ENCODE results near the gene SLC5A1. TPM values are rescaled to one million over a fixed set of nuclear protein-coding genes. Genes with fewer than 3 reads are reported as not detected.

Gene SLC5A1
- total RNA-seq, 1 donor from 2014 or later: 1.3 TPM

DNA sequence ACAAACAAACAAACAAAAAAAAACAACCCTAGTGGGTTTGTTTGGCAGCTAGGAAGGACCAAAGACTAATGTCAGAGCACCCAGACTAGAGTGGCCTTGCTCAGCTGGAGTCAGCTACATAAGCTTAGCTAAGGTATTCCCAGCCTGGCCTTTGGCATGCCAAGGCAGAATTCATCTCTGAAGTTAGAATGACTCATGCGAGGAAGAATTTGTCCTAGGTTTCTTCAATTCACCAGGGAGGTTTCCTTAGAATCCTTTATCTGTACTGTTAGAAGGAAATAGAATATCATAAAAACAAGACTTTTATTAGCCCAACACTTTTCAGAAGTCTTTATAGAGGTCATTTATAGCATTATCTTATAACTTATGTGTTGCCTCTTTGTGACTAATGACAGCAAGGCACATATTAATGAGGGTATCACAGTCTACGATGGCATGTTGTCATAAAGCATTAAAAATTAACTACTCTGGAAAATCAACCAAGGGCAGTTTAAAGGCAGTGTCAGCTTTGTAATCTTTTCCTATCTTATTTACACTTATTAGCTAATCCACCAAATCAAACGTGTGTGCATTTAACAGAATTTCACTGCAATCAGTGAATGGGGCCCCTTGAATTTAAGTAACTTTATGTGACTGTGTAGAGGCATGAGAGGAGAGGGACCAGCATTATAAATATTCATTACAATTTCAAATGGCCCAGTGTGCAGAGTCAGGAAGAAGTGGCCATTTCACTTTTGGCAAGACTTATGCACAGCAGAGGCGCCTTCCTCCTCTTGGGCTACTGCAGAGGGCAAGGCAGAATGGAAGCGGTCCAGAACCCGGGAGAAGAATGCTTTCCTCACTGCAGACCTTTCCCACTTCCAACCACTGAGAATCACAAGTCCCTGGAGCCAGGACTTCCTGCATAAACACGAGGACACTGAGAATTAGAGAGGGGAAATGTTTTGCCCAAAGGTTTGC is 36.3 kb downstream of the SLC5A1 start:
- TF ChIP-seq, protein P1, sequence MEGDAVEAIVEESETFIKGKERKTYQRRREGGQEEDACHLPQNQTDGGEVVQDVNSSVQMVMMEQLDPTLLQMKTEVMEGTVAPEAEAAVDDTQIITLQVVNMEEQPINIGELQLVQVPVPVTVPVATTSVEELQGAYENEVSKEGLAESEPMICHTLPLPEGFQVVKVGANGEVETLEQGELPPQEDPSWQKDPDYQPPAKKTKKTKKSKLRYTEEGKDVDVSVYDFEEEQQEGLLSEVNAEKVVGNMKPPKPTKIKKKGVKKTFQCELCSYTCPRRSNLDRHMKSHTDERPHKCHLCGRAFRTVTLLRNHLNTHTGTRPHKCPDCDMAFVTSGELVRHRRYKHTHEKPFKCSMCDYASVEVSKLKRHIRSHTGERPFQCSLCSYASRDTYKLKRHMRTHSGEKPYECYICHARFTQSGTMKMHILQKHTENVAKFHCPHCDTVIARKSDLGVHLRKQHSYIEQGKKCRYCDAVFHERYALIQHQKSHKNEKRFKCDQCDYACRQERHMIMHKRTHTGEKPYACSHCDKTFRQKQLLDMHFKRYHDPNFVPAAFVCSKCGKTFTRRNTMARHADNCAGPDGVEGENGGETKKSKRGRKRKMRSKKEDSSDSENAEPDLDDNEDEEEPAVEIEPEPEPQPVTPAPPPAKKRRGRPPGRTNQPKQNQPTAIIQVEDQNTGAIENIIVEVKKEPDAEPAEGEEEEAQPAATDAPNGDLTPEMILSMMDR (IDR thresholded peaks at IDR 0.05): no peak
- no peaks in the 10 kb centered on the region for H3K36me3 ChIP-seq
- H3K9me3 ChIP-seq: no peaks in the 10 kb centered on the region
- ATAC-seq: peak; percentile 63
- no peak overlapping the region for H3K4me3 ChIP-seq
- H3K27ac ChIP-seq: no peak overlapping the region
- H3K4me1 ChIP-seq: no peaks in the 10 kb centered on the region
- H3K27me3 ChIP-seq: peaks cover 13% of the 10 kb centered on the region
- intact Hi-C loops (cut with DNase I): no loop called here
- no peak for DNase-seq

DNA sequence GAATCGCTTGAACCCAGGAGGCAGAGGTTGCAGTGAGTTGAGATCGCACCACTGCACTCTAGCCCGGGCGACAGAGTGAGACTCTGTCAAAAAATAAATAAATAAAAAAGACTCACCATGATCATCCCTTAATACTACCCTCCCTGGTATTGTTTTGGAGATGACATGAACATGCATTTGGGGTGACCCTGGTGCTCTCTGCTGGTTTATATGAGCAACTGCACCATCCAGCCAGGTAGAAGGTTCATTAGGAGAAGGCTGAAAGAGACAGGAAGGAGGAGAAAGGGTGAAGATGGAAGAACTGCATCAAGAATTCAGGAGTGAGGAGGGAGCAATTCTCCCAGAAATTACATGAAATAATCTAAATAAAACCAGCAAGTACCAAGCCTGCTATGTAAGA is 37.8 kb downstream of the SLC5A1 start:
- Histone ChIP-seq H3K36me3 (no peaks in the 10 kb centered on the region), H3K9me3 (no peaks in the 10 kb centered on the region), H3K27ac (no peak overlapping the region), H3K4me1 (no peaks in the 10 kb centered on the region), H3K4me3 (no peak overlapping the region), H3K27me3 (peaks cover 5% of the 10 kb centered on the region)
- TF ChIP-seq, protein P1 (IDR thresholded peaks at IDR 0.05): peak; percentile 58
- intact Hi-C loops (cut with DNase I): no loop called here
- DNase-seq: no peak
- peak; percentile 78 for ATAC-seq

DNA sequence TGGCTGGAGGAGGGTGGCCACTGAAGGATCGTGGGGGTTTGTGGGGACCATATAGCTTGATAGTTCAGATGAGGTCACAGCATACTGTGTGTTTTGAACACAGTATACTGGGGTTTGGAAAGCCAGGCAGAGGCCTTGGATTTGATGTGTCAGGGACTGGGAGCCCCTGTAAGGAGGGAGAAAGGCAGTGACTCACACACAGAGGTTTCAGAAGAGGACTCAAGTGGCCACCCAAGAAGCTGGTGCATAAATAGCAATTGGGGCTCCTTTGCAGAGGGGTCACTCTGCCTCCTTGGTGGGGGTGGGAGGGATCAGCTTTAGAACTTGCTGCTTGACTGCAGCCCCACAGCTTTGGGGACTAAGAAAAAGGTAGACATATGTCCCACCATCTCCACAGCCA is 39.3 kb downstream of the SLC5A1 start:
- TF ChIP-seq, protein P1 (IDR thresholded peaks at IDR 0.05): no peak
- intact Hi-C loops (cut with DNase I): no loop called here
- no peak for DNase-seq
- Histone ChIP-seq H3K36me3 (no peaks in the 10 kb centered on the region), H3K9me3 (no peaks in the 10 kb centered on the region), H3K4me1 (no peaks in the 10 kb centered on the region), H3K27ac (no peak overlapping the region), H3K4me3 (no peak overlapping the region), H3K27me3 (peaks cover 5% of the 10 kb centered on the region)
- no peak for ATAC-seq

DNA sequence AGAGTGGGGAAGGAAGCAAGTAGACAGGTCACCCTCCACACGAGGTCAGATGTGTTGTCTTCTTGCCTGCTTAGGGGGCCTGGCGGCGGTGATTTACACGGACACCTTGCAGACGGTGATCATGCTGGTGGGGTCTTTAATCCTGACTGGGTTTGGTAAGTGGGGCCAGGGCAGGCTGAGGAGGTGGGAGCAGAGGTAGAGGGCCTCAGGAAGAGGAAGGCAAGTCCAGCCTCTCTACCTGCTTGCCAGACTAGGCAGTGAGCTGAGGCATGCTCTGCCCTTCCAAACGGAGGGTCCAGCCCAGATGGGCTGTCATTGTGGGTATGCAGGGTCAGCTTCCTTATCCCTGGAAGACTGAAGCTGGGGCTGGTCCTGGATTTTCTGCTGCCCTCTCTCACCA is 39.9 kb downstream of the SLC5A1 start:
- TF ChIP-seq, protein P1 (IDR thresholded peaks at IDR 0.05): no peak
- Histone ChIP-seq H3K27ac (no peak overlapping the region), H3K27me3 (peaks cover 5% of the 10 kb centered on the region), H3K4me3 (no peak overlapping the region), H3K36me3 (no peaks in the 10 kb centered on the region), H3K4me1 (no peaks in the 10 kb centered on the region), H3K9me3 (no peaks in the 10 kb centered on the region)
- DNase-seq (no peak), ATAC-seq (no peak)
- intact Hi-C loops (cut with DNase I): no loop called here

DNA sequence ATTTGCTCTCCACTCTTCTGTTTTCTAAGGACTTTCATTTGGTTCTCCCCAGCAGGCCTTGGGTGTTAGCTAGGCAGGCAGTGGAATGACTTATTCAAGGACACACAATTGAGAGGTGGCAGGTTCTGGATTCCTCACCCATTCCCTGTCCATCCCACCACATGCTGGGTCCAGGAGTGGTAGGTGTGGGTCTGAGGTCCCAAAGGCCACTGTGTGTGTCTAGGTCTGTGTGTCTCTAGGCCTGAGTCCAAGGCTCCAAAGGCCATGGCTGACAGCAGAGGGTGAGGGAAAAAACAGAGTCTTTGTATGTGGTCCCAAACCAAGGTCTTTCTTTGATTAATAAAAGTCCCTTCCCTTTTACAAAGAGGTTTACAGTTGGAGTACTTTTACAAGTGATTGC is 40.8 kb downstream of the SLC5A1 start:
- no peak overlapping the region for H3K27ac ChIP-seq
- no peaks in the 10 kb centered on the region for H3K36me3 ChIP-seq
- intact Hi-C loops (cut with DNase I): no loop called here
- H3K4me3 ChIP-seq: no peak overlapping the region
- DNase-seq (no peak), ATAC-seq (no peak)
- H3K9me3 ChIP-seq: no peaks in the 10 kb centered on the region
- H3K27me3 ChIP-seq: peaks cover 5% of the 10 kb centered on the region
- no peaks in the 10 kb centered on the region for H3K4me1 ChIP-seq
- TF ChIP-seq, protein P1 (IDR thresholded peaks at IDR 0.05): no peak

Data from upper lobe of right lung (tissue), 1 donor.